ENCODE results near the gene HS3ST3A1.

Gene HS3ST3A1

DNA sequence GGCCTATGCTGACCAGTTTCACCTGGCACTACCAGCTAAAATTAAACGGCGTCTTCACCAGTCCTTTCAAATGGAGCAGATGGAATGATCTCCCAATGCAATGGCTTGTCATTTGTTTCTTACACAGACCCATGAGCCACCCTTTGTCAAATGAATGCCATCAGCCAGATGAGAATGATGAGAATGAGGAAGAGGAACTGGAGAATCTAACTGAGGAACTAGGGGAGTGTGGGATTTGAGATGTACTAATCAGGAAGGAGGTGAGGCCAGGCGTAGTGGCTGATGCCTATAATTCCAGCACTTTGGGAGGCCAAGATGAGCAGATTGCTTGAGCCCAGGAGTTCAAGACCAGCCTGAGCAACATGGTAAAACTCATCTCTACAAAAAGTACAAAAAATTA lies 116.4 kb downstream of the HS3ST3A1 start:
- ATAC-seq = no peak

DNA sequence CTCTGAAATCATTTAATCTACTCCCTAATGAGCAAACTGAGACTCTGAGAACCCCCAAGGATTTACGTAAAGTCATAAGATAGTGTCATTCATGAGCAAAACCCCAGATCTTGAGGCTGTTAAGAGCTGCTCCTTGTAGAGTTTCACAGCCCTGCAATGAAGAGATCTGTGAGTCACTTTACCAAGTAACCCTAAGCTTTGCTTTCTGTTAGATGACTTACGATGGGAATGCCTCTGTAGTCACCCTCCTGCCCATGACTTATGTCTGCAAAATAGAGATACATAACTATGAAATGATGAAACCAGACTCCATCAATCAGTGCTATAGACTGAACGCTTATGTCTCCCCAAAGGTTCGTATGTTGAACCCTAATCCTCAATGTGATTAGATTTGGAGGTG lies 117.7 kb downstream of the HS3ST3A1 start:
- ATAC-seq = no peak

GRCh38 chr17:13480877-13481276 lies 120.9 kb downstream of the HS3ST3A1 start:
- ATAC-seq = no peak

DNA sequence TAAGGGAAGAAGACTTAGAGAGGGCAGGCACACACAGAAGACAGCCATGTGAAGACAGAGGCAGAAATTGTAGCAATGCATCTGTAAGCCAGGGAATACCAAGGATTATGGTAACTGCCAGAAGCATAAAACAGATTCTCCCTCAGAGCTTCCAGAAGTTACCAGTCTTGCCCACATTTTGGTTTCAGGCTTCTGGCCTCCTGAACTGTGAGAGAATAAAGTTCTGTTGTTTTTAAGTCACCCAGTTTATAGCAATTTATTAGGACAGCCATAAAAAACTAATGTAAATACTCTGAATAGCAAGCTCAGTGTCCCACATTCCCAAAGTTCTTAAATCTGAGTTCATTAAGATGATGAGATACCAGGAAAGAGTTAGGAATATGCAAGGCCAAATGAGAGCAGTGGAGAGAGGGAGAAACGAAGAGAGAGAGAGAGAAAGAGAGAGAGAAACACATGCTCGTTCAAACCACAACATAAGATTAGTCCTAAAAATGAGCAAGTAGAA lies 123.4 kb downstream of the HS3ST3A1 start:
- ATAC-seq = no peak

DNA sequence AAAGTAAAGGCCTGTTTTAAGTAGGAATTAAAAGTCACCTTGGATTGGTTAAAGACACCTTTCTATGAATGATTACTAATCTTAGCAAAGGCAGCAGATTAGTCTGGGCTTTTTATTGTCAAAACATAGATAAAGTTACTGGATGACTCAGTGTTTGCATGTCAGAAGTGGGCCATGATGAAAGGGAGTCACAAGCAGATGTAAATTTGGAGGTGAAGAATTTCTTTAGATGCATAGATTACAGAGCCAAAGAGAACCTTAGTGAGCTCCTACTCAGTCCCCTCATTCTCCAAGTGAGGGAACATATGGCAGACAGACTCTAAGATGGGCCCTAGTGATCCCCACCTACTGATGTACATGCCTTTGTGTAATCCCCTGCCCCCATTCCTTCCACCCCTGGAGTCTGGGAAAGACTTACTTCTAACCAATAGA lies 124.5 kb downstream of the HS3ST3A1 start:
- ATAC-seq = no peak

GRCh38 chr17:13476720-13477119 lies 125.0 kb downstream of the HS3ST3A1 start:
- ATAC-seq = no peak

- no peak for ATAC-seq
Measured at GRCh38 chr17:13475574-13476223, 126.0 kb downstream of the HS3ST3A1 start.

DNA sequence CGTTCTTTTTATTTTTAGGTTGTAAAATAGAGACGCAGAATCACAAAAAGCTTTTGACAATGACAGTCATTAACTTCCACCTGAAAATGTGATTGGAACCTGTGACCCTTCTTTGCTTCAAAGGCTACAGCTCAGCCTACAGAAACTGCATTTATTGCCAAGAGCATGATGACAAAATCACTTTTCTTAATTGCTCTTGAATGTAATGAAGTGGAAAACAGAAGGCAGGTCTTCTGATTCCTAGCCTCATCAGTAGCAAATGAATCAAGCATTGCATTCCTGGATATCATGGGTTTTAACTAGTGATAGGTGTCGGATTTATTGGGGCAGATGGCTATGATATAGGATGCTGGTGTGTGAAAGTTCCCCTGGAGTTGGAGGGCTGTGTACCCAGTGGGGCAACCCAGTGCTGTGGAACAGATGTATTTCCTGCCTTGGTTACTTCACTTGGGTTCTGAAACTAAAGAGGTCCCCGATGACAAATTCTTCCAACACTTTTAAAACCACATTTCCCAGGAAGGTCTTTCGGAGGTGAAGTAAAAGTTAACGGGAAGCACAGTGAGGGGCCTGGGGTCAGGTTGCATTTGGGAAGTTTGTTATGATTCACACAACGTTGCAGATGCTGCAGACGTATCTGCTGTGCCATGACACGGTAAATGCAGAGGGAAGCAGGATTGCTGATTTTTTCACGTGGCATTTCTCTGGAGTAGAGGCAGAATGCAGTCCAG lies 127.5 kb downstream of the HS3ST3A1 start:
- no peak for ATAC-seq

DNA sequence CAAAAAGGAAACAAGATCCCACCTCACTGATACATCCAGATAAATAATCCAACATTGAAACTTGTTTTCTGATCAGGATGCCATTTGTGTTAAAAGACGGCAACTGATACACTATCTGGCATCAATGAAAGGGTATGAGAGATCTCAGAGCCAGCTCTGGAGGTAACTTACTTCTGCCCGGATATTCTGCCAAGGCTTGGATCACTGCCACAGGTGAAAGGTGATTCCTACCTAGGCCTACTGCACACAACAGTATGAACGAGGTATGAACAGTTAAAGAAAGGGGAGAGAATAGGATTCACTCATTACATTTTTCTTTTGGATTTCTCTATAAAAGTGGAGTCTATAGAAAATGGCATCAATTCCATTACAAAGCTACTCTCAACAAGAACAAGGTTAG lies 136.1 kb downstream of the HS3ST3A1 start:
- no peak for ATAC-seq

GRCh38 chr17:13462673-13463124 lies 139.0 kb downstream of the HS3ST3A1 start:
- no peak for ATAC-seq

DNA sequence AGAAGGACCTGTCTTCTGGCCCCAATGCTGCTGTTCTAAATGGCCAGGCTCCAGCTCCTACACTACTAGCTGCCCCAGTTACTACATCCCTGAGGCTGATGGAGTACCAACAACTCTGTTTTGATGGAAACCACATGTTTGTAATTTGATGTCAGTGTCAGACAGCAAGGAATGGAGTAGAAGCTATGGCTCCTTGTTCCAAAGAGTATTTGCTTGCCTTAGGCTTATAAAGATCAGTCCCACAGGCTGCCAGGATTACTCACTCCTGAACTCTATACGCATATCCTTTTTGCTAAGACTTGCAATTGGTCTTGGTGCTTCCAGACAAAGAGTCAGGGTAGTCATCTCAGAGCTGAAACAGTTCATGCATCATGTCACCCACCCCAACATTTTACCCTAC lies 139.6 kb downstream of the HS3ST3A1 start:
- no peak for ATAC-seq

DNA sequence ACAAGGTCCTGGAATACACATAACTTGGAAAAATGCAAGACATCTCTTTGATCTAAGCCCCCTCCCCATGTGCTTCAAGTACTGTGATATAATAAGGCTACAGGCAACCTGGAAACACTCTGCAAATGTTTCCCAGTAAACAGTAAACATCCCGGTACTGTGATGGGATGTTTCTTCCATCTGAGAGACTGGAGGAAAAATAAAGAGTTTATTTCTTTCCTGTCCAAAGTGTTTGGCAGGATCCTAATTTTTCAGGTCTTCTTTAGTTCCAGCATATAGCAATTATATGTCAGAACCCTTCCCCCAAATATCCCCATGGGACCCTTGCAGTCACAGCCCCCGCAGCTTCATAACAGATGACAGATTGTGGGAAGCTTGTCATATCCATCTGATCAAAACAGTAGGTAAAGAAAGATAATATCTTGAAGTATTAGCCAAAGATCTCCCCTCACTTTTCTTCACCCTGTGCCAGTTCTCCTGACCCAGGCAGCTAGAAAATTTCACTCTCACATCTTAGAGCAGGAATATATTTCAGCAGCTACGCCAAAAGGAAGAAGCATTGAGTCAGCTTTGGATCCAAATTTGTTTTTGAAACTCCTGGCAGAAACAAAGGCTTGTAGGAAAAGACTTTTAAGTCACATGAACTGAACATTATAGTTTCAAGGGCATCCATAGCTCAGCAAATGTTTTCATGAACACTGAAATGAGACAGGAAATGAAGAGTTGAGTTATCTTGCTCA lies 141.3 kb downstream of the HS3ST3A1 start:
- no peak for ATAC-seq

DNA sequence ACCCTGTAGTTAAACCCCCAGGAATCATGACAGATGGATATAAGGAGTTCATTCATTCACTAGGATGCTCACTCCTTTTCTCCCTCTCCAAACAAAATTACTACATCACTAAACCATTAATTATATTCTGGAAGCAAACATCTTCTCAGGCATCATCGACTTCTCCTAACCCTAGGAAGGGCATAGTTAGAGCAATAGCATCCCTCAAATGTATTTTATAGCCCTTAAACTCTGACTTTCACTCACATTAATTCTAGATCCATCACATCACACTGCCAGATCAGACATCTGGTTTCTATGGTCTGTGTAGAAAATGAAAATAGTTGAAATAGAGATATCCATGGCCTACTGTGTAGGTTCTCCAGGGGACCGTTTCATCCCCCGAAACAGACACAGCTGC lies 143.9 kb downstream of the HS3ST3A1 start:
- no peak for ATAC-seq
